IMR-90 (cell line): ENCODE data around the gene TCFL5. TPM values are rescaled to one million over a fixed set of nuclear protein-coding genes. Genes with fewer than 3 reads are reported as not detected.

Source experiments
- BHLHE40 ChIP-seq: fragments of 150-350 bp; IDR thresholded peaks from 2 replicates; pipeline ENCODE4 v1.6.1; 2016; ENCODE audit warnings: mild to moderate bottlenecking, low read depth, low read length
- CEBPB ChIP-seq: IDR thresholded peaks from 2 replicates; pipeline ENCODE4 v1.6.1; 2012; ENCODE audit warnings: low read depth, low read length, improper control_type of control experiment
- ELK1 ChIP-seq: fragments of 150-350 bp; IDR thresholded peaks from 2 replicates; pipeline ENCODE4 v1.6.1; 2016; ENCODE audit warnings: low read depth, mild to moderate bottlenecking, low read length, moderate library complexity, borderline replicate concordance
- POLR2A ChIP-seq: IDR thresholded peaks from 2 replicates; pipeline ENCODE4 v1.6.1; 2012; ENCODE audit warnings: mild to moderate bottlenecking, low read depth, low read length
- RCOR1 ChIP-seq: IDR thresholded peaks from 2 replicates; pipeline ENCODE4 v1.6.1; 2012; ENCODE audit warnings: mild to moderate bottlenecking, low read length, improper control_type of control experiment; ENCODE audit not compliant: insufficient replicate concordance
- polyA plus RNA-seq, 3 experiments: library from polyadenylated mRNA; depleted of rRNA; stranded (reverse); fragments of >200 nt; gene quantifications; 2 replicates each; pipeline ENCODE4 v1.2.3, GENCODE V29; 2012; ENCODE audit warnings: low replicate concordance in 1 of 3
- total RNA-seq: library from RNA; depleted of rRNA; stranded (reverse); fragments of >200 nt; gene quantifications from 2 replicates; pipeline ENCODE4 v1.2.3, GENCODE V29; 2012

TCFL5 gene
- total and polyA plus RNA-seq, 2 of the 4 experiments (the other 2 are of a cell fraction) = 6.0 to 8.2 TPM

GRCh38 chr20:62886709-62887058 is 25.1 kb upstream of the TCFL5 start (continued):
- TF ChIP-seq RCOR1 = no peak
- no peak for TF ChIP-seq CEBPB
- TF ChIP-seq ELK1 = no peak
- TF ChIP-seq BHLHE40 = no peak
- TF ChIP-seq POLR2A = no peak
